K562 (cell line): ENCODE data around the gene IL23A. TPM values are rescaled to one million over a fixed set of nuclear protein-coding genes. Genes with fewer than 3 reads are reported as not detected.

ENCODE experiments used
- BRD4 ChIP-seq: fragments of 200-600 bp; sonication (generic); IDR thresholded peaks from 2 replicates; pipeline ENCODE4 v1.6.1; 2017; ENCODE audit warnings: inconsistent platforms
- CEBPG ChIP-seq, 3 experiments: fragments of 200-800 bp in 1 of 3; sonication (Bioruptor generic) in 1 of 3; sonication (generic) in 1 of 3; formaldehyde crosslinking in 1 of 3; IDR thresholded peaks in 2 of 3; conservative IDR thresholded peaks in 1 of 3; 2 replicates each; pipeline versions ENCODE4 v1.6.1 to v1.8.0; 2016 to 2022; ENCODE audit warnings: missing compliant biosample characterization in 2 of 3, missing genetic modification characterization in 2 of 3, mild to moderate bottlenecking in 1 of 3, missing genetic modification reagents in 1 of 3
- CTBP1 ChIP-seq: fragments of 450-650 bp; IDR thresholded peaks from 2 replicates; pipeline ENCODE4 v1.6.1; 2016; ENCODE audit warnings: borderline replicate concordance
- DPF2 ChIP-seq: fragments of 450-650 bp; IDR thresholded peaks from 2 replicates; pipeline ENCODE4 v1.6.1; 2016
- EP400 ChIP-seq: fragments of 450-650 bp; IDR thresholded peaks from 2 replicates; pipeline ENCODE4 v1.6.1; 2017; ENCODE audit warnings: antibody characterized with exemption, mild to moderate bottlenecking, moderate library complexity
- GTF2A2 ChIP-seq: IDR thresholded peaks from 2 replicates; pipeline ENCODE4 v1.6.1; 2016; ENCODE audit warnings: mild to moderate bottlenecking, missing genetic modification characterization, missing compliant biosample characterization
- NBN ChIP-seq: fragments of 450-650 bp; IDR thresholded peaks from 2 replicates; pipeline ENCODE4 v1.6.1; 2016; ENCODE audit warnings: low read depth, mild to moderate bottlenecking
- NR4A1 ChIP-seq, 2 experiments: fragments of 250-450 bp in 1 of 2; fragments of 450-650 bp in 1 of 2; sonication (Bioruptor Pico) in 1 of 2; IDR thresholded peaks; 2 replicates each; pipeline versions ENCODE4 v1.4.0 to v1.6.1; 2016 to 2020; ENCODE audit warnings: mild to moderate bottlenecking in 2 of 2, missing compliant biosample characterization in 1 of 2, missing genetic modification characterization in 1 of 2, moderate library complexity in 1 of 2
- POLR2A ChIP-seq: fragments of 450-650 bp; conservative IDR thresholded peaks from 2 replicates; pipeline ENCODE4 v1.6.1; 2016
- PTTG1 ChIP-seq: fragments of 450-650 bp; IDR thresholded peaks from 2 replicates; pipeline ENCODE4 v1.6.1; 2016; ENCODE audit warnings: low read depth, mild to moderate bottlenecking, missing genetic modification characterization, missing compliant biosample characterization
- RCOR1 ChIP-seq, 2 experiments: IDR thresholded peaks; 2 replicates each; pipeline ENCODE4 v1.6.1; 2012; ENCODE audit warnings: low read depth in 2 of 2, low read length in 2 of 2, borderline replicate concordance in 1 of 2, improper control_type of control experiment in 1 of 2
- RFX7 ChIP-seq: fragments of 250-450 bp; sonication (Bioruptor Pico); IDR thresholded peaks from 2 replicates; pipeline ENCODE4 v1.5.1; 2021; ENCODE audit warnings: mild to moderate bottlenecking
- SIN3B ChIP-seq: fragments of 450-650 bp; IDR thresholded peaks from 2 replicates; pipeline ENCODE4 v1.6.1; 2017; ENCODE audit warnings: low read depth, mild to moderate bottlenecking, moderate library complexity
- ZNF165 ChIP-seq: fragments of 250-450 bp; sonication (Bioruptor Pico); IDR thresholded peaks from 2 replicates; pipeline ENCODE4 v1.4.0; 2020; ENCODE audit warnings: borderline replicate concordance
- ZNF766 ChIP-seq: fragments of 200-800 bp; sonication (Bioruptor generic); conservative IDR thresholded peaks from 2 replicates; pipeline ENCODE4 v1.6.1; 2016; ENCODE audit warnings: missing genetic modification characterization, missing compliant biosample characterization
- ZNF79 ChIP-seq: fragments of 250-450 bp; sonication (Bioruptor Pico); IDR thresholded peaks from 2 replicates; pipeline ENCODE4 v1.4.0; 2020; ENCODE audit warnings: low read depth, mild to moderate bottlenecking, moderate library complexity
- polyA plus RNA-seq, 8 experiments: library from polyadenylated mRNA; depleted of rRNA in 4 of 8; stranded (reverse) in 5 of 8; unstranded in 3 of 8; fragments of >200 nt; fragmentation: Nextera tagmentation in 2 of 8; fragmentation: Illumina TruSeq in 1 of 8; extraction: Ambion mirVana in 2 of 8; extraction: Trizol in 1 of 8; gene quantifications; 2 replicates each; pipeline versions ENCODE4 v1.2.1 to v1.2.3, GENCODE V29; 2011 to 2014; ENCODE audit warnings: inconsistent platforms in 1 of 8, missing spikeins in 1 of 8
- total RNA-seq, 7 experiments: library from RNA; depleted of rRNA in 6 of 7; stranded (reverse); fragments of >200 nt in 6 of 7; fragmentation: Illumina TruSeq in 2 of 7; extraction: Trizol in 2 of 7; gene quantifications; 2 replicates each; pipeline versions ENCODE4 v1.2.1 to v1.2.3, GENCODE V29; 2011 to 2021; ENCODE audit warnings: low replicate concordance in 1 of 7
- TF ChIP-seq, protein P1 (sequence below): sonication (generic); formaldehyde crosslinking; IDR thresholded peaks from 2 replicates; pipeline ENCODE4 v1.8.1; 2023; ENCODE audit warnings: mild to moderate bottlenecking, missing genetic modification reagents
- TF ChIP-seq, protein P2 (sequence below): fragments of 450-650 bp; IDR thresholded peaks from 2 replicates; pipeline ENCODE4 v1.6.1; 2018; ENCODE audit warnings: mild to moderate bottlenecking, low read depth; ENCODE audit not compliant: partially characterized antibody
- TF ChIP-seq, protein P3 (sequence below): fragments of 450-650 bp; IDR thresholded peaks from 2 replicates; pipeline ENCODE4 v1.6.1; 2016; ENCODE audit warnings: missing biosample characterization, missing genetic modification characterization
- TF ChIP-seq, protein P4 (sequence below): fragments of 150-350 bp; IDR thresholded peaks from 2 replicates; pipeline ENCODE4 v1.6.1; 2014; ENCODE audit warnings: low read depth, mild to moderate bottlenecking, low read length, borderline replicate concordance
- TF ChIP-seq, protein P5 (sequence below): fragments of 250-450 bp; sonication (Bioruptor Pico); IDR thresholded peaks from 2 replicates; pipeline ENCODE4 v1.8.0; 2021; ENCODE audit warnings: moderate library complexity, mild to moderate bottlenecking, inconsistent platforms

Gene IL23A
- total and polyA plus RNA-seq, 9 of the 15 experiments (the other 6 are each of a cell fraction or from before 2014, with no cell fraction given): 4.4 to 37.2 (median 9.6) TPM

DNA sequence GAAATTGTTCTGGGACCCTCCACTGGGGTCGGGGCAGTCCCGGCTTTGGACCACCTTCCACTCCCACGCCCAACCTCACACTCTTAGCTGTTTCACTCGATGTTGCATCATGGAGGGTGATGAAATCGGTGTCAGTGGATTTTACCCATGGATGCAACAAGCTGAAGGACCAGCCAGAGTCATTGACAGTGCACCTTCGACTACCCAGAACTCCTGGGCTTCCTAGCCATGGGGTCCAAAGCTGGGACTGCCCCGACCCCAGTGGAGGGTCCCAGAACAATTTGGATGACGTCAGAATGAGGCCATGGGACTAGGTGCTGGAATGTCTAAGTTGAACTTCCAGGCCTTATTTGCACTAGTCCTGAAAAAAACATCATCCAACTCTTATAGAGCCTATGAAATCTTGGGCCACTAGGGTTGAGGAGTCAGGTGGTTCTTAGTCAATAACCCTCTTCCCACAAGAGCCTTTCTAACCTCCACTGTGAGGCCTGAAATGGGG is 882 bp upstream of the IL23A start (continued):
- TF ChIP-seq, protein P1, sequence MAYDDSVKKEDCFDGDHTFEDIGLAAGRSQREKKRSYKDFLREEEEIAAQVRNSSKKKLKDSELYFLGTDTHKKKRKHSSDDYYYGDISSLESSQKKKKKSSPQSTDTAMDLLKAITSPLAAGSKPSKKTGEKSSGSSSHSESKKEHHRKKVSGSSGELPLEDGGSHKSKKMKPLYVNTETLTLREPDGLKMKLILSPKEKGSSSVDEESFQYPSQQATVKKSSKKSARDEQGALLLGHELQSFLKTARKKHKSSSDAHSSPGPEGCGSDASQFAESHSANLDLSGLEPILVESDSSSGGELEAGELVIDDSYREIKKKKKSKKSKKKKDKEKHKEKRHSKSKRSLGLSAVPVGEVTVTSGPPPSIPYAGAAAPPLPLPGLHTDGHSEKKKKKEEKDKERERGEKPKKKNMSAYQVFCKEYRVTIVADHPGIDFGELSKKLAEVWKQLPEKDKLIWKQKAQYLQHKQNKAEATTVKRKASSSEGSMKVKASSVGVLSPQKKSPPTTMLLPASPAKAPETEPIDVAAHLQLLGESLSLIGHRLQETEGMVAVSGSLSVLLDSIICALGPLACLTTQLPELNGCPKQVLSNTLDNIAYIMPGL (CRISPR knock-in tag): no peak
- TF ChIP-seq CTBP1 (peak; percentile 52; the same call in 1 of the 2 replicates), DPF2 (no peak), GTF2A2 (tag) (no peak), ZNF165 (no peak), EP400 (peak; percentile 37), NR4A1 (CRISPR knock-in tag; IDR thresholded peaks at IDR 0.05) (no peak), NR4A1 (tag; IDR thresholded peaks at IDR 0.05) (peak; percentile 68; the same call in 1 of the 2 replicates), RFX7 (CRISPR knock-in tag) (no peak), RCOR1 (IDR thresholded peaks at IDR 0.05; ENCODE audit: borderline replicate concordance in 1 of 2, low read depth in 2 of 2, low read length in 2 of 2) (0 out of 4 replicates have a peak, but pooled peaks of 1 of the 2 experiments have one; percentile 50), POLR2A (no peak), BRD4 (no peak), ZNF766 (CRISPR knock-in tag) (peak; percentile 65; the same call in 1 of the 2 replicates), PTTG1 (tag) (0 out of 2 replicates have a peak, but pooled peaks have one; percentile 37), NBN (no peak), CEBPG (CRISPR knock-in tag; IDR thresholded peaks at IDR 0.05) (peak; percentile 98), CEBPG (tag; conservative IDR thresholded peaks at IDR 0.05 in 1 of 2, IDR thresholded peaks at IDR 0.05 in 1 of 2) (peak; percentile 95 to 99), SIN3B (no peak), ZNF79 (peak; percentile 49; the same call in 1 of the 2 replicates)
- TF ChIP-seq, protein P2, sequence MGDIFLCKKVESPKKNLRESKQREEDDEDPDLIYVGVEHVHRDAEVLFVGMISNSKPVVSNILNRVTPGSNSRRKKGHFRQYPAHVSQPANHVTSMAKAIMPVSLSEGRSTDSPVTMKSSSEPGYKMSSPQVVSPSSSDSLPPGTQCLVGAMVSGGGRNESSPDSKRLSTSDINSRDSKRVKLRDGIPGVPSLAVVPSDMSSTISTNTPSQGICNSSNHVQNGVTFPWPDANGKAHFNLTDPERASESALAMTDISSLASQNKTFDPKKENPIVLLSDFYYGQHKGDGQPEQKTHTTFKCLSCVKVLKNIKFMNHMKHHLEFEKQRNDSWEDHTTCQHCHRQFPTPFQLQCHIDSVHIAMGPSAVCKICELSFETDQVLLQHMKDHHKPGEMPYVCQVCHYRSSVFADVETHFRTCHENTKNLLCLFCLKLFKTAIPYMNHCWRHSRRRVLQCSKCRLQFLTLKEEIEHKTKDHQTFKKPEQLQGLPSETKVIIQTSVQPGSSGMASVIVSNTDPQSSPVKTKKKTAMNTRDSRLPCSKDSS: no peak
- TF ChIP-seq, protein P3, sequence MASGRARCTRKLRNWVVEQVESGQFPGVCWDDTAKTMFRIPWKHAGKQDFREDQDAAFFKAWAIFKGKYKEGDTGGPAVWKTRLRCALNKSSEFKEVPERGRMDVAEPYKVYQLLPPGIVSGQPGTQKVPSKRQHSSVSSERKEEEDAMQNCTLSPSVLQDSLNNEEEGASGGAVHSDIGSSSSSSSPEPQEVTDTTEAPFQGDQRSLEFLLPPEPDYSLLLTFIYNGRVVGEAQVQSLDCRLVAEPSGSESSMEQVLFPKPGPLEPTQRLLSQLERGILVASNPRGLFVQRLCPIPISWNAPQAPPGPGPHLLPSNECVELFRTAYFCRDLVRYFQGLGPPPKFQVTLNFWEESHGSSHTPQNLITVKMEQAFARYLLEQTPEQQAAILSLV (tag): peak; percentile 87
- TF ChIP-seq, protein P4, sequence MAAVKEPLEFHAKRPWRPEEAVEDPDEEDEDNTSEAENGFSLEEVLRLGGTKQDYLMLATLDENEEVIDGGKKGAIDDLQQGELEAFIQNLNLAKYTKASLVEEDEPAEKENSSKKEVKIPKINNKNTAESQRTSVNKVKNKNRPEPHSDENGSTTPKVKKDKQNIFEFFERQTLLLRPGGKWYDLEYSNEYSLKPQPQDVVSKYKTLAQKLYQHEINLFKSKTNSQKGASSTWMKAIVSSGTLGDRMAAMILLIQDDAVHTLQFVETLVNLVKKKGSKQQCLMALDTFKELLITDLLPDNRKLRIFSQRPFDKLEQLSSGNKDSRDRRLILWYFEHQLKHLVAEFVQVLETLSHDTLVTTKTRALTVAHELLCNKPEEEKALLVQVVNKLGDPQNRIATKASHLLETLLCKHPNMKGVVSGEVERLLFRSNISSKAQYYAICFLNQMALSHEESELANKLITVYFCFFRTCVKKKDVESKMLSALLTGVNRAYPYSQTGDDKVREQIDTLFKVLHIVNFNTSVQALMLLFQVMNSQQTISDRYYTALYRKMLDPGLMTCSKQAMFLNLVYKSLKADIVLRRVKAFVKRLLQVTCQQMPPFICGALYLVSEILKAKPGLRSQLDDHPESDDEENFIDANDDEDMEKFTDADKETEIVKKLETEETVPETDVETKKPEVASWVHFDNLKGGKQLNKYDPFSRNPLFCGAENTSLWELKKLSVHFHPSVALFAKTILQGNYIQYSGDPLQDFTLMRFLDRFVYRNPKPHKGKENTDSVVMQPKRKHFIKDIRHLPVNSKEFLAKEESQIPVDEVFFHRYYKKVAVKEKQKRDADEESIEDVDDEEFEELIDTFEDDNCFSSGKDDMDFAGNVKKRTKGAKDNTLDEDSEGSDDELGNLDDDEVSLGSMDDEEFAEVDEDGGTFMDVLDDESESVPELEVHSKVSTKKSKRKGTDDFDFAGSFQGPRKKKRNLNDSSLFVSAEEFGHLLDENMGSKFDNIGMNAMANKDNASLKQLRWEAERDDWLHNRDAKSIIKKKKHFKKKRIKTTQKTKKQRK: no peak
- TF ChIP-seq, protein P5, sequence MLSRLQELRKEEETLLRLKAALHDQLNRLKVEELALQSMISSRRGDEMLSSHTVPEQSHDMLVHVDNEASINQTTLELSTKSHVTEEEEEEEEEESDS: no peak
